Loucy (cell line): ENCODE measurements around the gene ACVR2A.

ENCODE experiments used
- H2AFZ ChIP-seq: fragments of 200-600 bp; sonication (generic); 2 replicates; pipeline ENCODE4 v1.6.0; 2016; ENCODE audit warnings: antibody characterized with exemption, mild to moderate bottlenecking, low read length, moderate library complexity
- H3F3A ChIP-seq: fragments of 200-600 bp; 2 replicates; pipeline ENCODE4 v1.6.0; 2016; ENCODE audit warnings: antibody characterized with exemption, low read depth, mild to moderate bottlenecking
- H3K27me3 ChIP-seq: fragments of 200-600 bp; sonication (generic); 2 replicates; pipeline ENCODE4 v1.6.1; 2014; ENCODE audit warnings: low read length, mild to moderate bottlenecking; ENCODE audit not compliant: insufficient read depth, poor library complexity, severe bottlenecking
- H3K36me3 ChIP-seq: fragments of 200-600 bp; sonication (generic); 2 replicates; pipeline ENCODE4 v1.6.1; 2016; ENCODE audit warnings: low read length; ENCODE audit not compliant: insufficient read depth
- H3K4me1 ChIP-seq: fragments of 200-600 bp; sonication (generic); 2 replicates; pipeline ENCODE4 v1.5.1; 2014; ENCODE audit warnings: low read length, mild to moderate bottlenecking; ENCODE audit not compliant: insufficient read depth, poor library complexity, severe bottlenecking
- H3K4me2 ChIP-seq: fragments of 200-600 bp; sonication (generic); 2 replicates; pipeline ENCODE4 v1.6.0; 2014; ENCODE audit warnings: antibody characterized with exemption, low read length, low read depth, mild to moderate bottlenecking; ENCODE audit not compliant: poor library complexity, severe bottlenecking
- H3K4me3 ChIP-seq: fragments of 200-600 bp; sonication (generic); 2 replicates; pipeline ENCODE4 v1.5.1; 2014; ENCODE audit warnings: low read length, mild to moderate bottlenecking, mixed read lengths; ENCODE audit not compliant: poor library complexity, severe bottlenecking
- H3K79me2 ChIP-seq: fragments of 200-600 bp; sonication (generic); 2 replicates; pipeline ENCODE4 v1.6.1; 2014; ENCODE audit warnings: low read length; ENCODE audit not compliant: insufficient read depth
- H3K9ac ChIP-seq: fragments of 200-600 bp; sonication (generic); 2 replicates; pipeline ENCODE4 v1.6.0; 2014; ENCODE audit warnings: mild to moderate bottlenecking, low read depth, low read length, moderate library complexity; ENCODE audit not compliant: poor library complexity, severe bottlenecking
- H3K9me2 ChIP-seq: fragments of 200-600 bp; sonication (generic); replicated peaks from 2 replicates; pipeline ENCODE4 v1.6.1; 2016; ENCODE audit warnings: low read depth, low read length, mixed read lengths
- H3K9me3 ChIP-seq: fragments of 200-600 bp; sonication (generic); 2 replicates; pipeline ENCODE4 v1.6.1; 2014; ENCODE audit warnings: mild to moderate bottlenecking, antibody characterized with exemption, low read length, low read depth; ENCODE audit not compliant: insufficient read depth
- H4K20me1 ChIP-seq: fragments of 200-600 bp; sonication (generic); 2 replicates; pipeline ENCODE4 v1.6.0; 2014; ENCODE audit warnings: antibody characterized with exemption, low read length, mild to moderate bottlenecking; ENCODE audit not compliant: insufficient read depth, poor library complexity, severe bottlenecking
- EZH2phosphoT487 ChIP-seq: fragments of 200-600 bp; IDR thresholded peaks from 2 replicates; pipeline ENCODE4 v1.6.1; 2018; ENCODE audit warnings: antibody characterized with exemption, mild to moderate bottlenecking, moderate library complexity, borderline replicate concordance
- TF ChIP-seq, protein P1 (sequence below): fragments of 200-600 bp; sonication (generic); conservative IDR thresholded peaks from 2 replicates; pipeline ENCODE4 v1.5.1; 2014; ENCODE audit warnings: mild to moderate bottlenecking, antibody characterized with exemption, low read length

ACVR2A gene

DNA sequence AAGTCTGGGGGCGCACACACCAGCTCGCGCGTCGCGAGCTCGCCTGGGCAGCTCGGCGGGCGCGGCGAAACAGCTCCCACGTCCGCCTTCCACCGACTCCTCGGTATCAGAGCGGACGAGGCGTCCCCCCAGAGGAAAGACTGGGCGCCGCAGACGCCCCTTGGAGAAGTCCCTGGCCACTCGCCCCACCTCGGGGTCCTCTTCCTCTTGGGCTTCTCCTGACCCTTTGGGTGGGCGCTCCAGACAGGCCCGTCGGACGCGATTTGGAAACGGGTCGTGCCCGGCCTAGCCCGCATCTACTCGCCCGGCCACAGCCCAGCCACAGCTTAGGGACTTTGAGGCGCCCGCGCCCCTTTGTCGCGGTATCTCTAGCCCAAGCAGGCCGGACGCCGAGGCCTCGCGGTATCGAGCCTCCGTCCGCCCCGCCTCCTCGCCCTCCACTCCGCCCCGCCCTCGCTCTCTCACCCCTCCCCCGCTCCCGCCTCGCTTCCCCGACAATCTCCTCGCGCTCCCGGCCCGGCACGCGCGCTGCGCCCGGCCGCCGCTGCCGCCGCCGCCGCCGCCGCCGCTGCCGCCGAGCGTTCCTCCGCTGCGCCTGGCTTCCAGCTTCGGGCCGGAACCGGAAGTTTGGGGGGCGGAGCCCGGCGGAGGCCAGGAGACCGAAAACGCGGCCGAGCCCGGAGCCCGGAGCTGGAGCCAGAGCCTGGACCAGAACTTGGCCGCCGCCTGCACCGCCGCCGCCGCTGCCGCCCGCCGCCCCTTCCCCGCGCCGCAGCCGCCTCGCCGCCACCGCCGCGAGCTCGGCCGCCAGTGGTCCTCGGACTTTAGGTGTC lies 749 bp upstream of the ACVR2A start:
- Histone ChIP-seq H3F3A (no peaks in the 10 kb centered on the region), H3K27me3 (no peaks in the 10 kb centered on the region), H3K79me2 (no peaks in the 10 kb centered on the region), H2AFZ (no peak overlapping the region), H3K9ac (no peak overlapping the region), H3K9me3 (no peaks in the 10 kb centered on the region), H3K36me3 (no peaks in the 10 kb centered on the region), H3K4me2 (no peak overlapping the region), H3K9me2 (no peaks in the 10 kb centered on the region), H3K4me1 (no peaks in the 10 kb centered on the region), H3K4me3 (no peak overlapping the region), H4K20me1 (no peaks in the 10 kb centered on the region)
- no peak for TF ChIP-seq EZH2phosphoT487
- TF ChIP-seq, protein P1, sequence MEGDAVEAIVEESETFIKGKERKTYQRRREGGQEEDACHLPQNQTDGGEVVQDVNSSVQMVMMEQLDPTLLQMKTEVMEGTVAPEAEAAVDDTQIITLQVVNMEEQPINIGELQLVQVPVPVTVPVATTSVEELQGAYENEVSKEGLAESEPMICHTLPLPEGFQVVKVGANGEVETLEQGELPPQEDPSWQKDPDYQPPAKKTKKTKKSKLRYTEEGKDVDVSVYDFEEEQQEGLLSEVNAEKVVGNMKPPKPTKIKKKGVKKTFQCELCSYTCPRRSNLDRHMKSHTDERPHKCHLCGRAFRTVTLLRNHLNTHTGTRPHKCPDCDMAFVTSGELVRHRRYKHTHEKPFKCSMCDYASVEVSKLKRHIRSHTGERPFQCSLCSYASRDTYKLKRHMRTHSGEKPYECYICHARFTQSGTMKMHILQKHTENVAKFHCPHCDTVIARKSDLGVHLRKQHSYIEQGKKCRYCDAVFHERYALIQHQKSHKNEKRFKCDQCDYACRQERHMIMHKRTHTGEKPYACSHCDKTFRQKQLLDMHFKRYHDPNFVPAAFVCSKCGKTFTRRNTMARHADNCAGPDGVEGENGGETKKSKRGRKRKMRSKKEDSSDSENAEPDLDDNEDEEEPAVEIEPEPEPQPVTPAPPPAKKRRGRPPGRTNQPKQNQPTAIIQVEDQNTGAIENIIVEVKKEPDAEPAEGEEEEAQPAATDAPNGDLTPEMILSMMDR: no peak

GRCh38 chr2:147845411-147845971 lies 662 bp downstream of the ACVR2A start:
- Histone ChIP-seq H3K79me2 (no peaks in the 10 kb centered on the region), H3K4me3 (no peak overlapping the region), H3K27me3 (no peaks in the 10 kb centered on the region), H3F3A (no peaks in the 10 kb centered on the region), H3K4me1 (no peaks in the 10 kb centered on the region), H3K36me3 (no peaks in the 10 kb centered on the region), H4K20me1 (no peaks in the 10 kb centered on the region), H3K9ac (no peak overlapping the region), H3K4me2 (no peak overlapping the region), H2AFZ (no peak overlapping the region), H3K9me3 (no peaks in the 10 kb centered on the region), H3K9me2 (no peaks in the 10 kb centered on the region)
- TF ChIP-seq, protein P1: no peak
- no peak for TF ChIP-seq EZH2phosphoT487

- Histone ChIP-seq H2AFZ (no peak overlapping the region), H3K27me3 (no peaks in the 10 kb centered on the region), H3K9me3 (no peaks in the 10 kb centered on the region), H4K20me1 (no peaks in the 10 kb centered on the region), H3K9me2 (no peaks in the 10 kb centered on the region), H3K4me1 (no peaks in the 10 kb centered on the region), H3K4me3 (no peak overlapping the region), H3K9ac (no peak overlapping the region), H3K79me2 (no peaks in the 10 kb centered on the region), H3K4me2 (no peak overlapping the region), H3K36me3 (no peaks in the 10 kb centered on the region), H3F3A (no peaks in the 10 kb centered on the region)
- TF ChIP-seq, protein P1: no peak
- TF ChIP-seq EZH2phosphoT487: no peak
Observed at GRCh38 chr2:147846412-147847081, 1.7 kb downstream of the ACVR2A start.
